ENCODE results near the gene PCAT7.
"Not testable (repeated sequence)": the region's sequence is repeated elsewhere in the genome, so short reads cannot be mapped to it uniquely, and the experiment has no call there.

PCAT7 gene

DNA sequence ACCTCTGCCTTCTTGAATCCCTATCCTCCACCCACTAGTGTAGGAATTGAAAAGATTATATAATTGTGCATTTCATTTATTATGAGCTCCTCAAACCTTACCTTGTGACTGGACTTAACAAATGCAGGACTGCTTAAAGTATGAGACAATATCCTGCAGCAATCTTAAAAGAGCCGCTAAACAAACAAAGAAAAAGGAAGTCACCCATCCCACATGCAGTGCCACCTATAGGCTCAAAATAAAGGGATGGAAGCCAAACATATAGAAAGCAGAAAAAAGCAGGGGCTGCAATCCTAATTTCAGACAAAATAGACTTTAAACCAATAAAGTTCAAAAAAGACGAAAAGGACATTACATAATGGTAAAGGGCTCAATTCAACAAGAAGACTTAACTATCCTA lies 8.7 kb downstream of the PCAT7 start:
- no peaks in the 10 kb centered on the region for H3K9me3 ChIP-seq (ENCODE audit: insufficient read depth, low read length)
- H3K4me2 ChIP-seq (ENCODE audit: low read length), result no peak overlapping the region
- H3K9ac ChIP-seq (ENCODE audit: low read length), result no peak overlapping the region
- H3K79me2 ChIP-seq (ENCODE audit: low read length), result no peaks in the 10 kb centered on the region
- H3K4me3 ChIP-seq (ENCODE audit: low read length), result no peak overlapping the region
- no peaks in the 10 kb centered on the region for H3K4me1 ChIP-seq (ENCODE audit: low read length)
- H3K27ac ChIP-seq (ENCODE audit: low read length), result no peak overlapping the region
- TF ChIP-seq EZH2phosphoT487 (IDR thresholded peaks at IDR 0.05; ENCODE audit: low read depth), result no peak
- TF ChIP-seq, protein P1, sequence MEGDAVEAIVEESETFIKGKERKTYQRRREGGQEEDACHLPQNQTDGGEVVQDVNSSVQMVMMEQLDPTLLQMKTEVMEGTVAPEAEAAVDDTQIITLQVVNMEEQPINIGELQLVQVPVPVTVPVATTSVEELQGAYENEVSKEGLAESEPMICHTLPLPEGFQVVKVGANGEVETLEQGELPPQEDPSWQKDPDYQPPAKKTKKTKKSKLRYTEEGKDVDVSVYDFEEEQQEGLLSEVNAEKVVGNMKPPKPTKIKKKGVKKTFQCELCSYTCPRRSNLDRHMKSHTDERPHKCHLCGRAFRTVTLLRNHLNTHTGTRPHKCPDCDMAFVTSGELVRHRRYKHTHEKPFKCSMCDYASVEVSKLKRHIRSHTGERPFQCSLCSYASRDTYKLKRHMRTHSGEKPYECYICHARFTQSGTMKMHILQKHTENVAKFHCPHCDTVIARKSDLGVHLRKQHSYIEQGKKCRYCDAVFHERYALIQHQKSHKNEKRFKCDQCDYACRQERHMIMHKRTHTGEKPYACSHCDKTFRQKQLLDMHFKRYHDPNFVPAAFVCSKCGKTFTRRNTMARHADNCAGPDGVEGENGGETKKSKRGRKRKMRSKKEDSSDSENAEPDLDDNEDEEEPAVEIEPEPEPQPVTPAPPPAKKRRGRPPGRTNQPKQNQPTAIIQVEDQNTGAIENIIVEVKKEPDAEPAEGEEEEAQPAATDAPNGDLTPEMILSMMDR (IDR thresholded peaks at IDR 0.05; ENCODE audit: low read depth, low read length), result peak; percentile 20; the same call in 1 of the 2 replicates
- no peak overlapping the region for H2AFZ ChIP-seq (ENCODE audit: low read depth, low read length)
- no peaks in the 10 kb centered on the region for H3K27me3 ChIP-seq (ENCODE audit: low read depth, low read length)
- no peaks in the 10 kb centered on the region for H3K36me3 ChIP-seq (replicated peaks; ENCODE audit: low read depth, low read length)
- no peaks in the 10 kb centered on the region for H4K20me1 ChIP-seq (ENCODE audit: insufficient read depth, low read length)

DNA sequence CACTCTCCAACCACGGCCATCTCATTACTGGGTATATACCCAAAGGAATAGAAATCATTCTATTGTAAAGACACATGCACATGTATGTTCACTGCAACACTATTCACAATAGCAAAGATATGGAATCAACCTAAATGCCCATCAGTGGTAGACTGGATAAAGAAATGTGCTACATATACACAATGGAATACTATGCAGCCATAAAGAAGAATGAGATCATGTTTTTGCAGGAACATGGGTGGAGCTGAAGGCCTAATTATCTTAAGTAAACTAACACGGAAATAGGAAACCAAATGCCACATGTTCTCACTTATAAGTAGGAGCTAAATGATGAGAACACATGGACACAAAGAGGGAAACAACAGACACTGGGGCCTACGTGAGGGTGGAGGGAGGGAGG lies 9.4 kb downstream of the PCAT7 start:
- H3K4me3 ChIP-seq (ENCODE audit: low read length); H3K9ac ChIP-seq (ENCODE audit: low read length); H3K27me3 ChIP-seq (ENCODE audit: low read depth, low read length); H3K9me3 ChIP-seq (ENCODE audit: insufficient read depth, low read length); H3K79me2 ChIP-seq (ENCODE audit: low read length); H3K27ac ChIP-seq (ENCODE audit: low read length); H3K4me1 ChIP-seq (ENCODE audit: low read length); H2AFZ ChIP-seq (ENCODE audit: low read depth, low read length); H3K4me2 ChIP-seq (ENCODE audit: low read length); H4K20me1 ChIP-seq (ENCODE audit: insufficient read depth, low read length); H3K36me3 ChIP-seq (replicated peaks; ENCODE audit: low read depth, low read length): not testable (repeated sequence)

DNA sequence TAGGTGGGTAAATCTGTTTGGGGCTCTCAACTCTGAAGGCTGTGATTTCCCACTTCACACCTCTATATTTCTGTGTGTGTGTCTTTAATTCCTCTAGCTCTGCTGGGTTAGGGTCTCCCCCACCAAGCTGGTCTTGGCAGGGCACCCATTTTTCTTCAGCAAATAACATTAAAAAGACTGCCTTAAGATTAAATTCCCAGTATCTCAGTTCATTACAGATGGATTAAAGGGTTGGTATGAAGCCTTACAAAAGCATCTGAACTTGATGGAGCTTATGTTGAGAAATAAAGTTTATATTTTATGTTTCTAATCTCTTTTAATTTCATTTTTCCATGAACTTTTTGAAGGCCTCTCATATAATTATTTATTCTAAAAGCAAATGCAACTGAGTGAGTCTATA lies 11.7 kb downstream of the PCAT7 start:
- Histone ChIP-seq H3K4me2 (ENCODE audit: low read length) (no peak overlapping the region), H2AFZ (ENCODE audit: low read depth, low read length) (no peak overlapping the region), H3K4me1 (ENCODE audit: low read length) (no peaks in the 10 kb centered on the region), H4K20me1 (ENCODE audit: insufficient read depth, low read length) (no peaks in the 10 kb centered on the region), H3K27ac (ENCODE audit: low read length) (no peak overlapping the region), H3K36me3 (replicated peaks; ENCODE audit: low read depth, low read length) (no peaks in the 10 kb centered on the region), H3K27me3 (ENCODE audit: low read depth, low read length) (no peaks in the 10 kb centered on the region; the same call in 1 of the 2 replicates), H3K9ac (ENCODE audit: low read length) (no peak overlapping the region), H3K4me3 (ENCODE audit: low read length) (no peak overlapping the region), H3K9me3 (ENCODE audit: insufficient read depth, low read length) (no peaks in the 10 kb centered on the region), H3K79me2 (ENCODE audit: low read length) (no peaks in the 10 kb centered on the region)
- no peak for TF ChIP-seq EZH2phosphoT487 (IDR thresholded peaks at IDR 0.05; ENCODE audit: low read depth)
- TF ChIP-seq, protein P1 (IDR thresholded peaks at IDR 0.05; ENCODE audit: low read depth, low read length), result no peak

DNA sequence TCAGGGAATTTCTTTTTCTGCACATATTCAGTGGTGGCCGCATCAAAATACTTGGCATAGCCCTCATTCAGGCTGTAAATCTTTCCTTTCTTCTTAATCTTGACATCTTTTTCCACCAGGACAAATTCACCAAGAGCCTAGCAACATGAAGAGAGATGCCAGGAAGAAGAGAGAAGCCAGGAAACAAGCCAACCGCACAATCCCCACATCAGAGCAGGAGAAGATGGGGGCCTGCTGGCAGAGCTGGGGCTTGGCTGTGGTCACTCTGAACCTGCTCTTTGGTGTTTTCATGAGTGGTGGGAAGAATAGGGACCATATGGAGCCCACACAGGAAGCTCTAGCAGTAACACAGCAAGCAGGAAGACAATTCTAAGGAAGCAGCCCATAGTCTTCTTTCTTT lies 12.4 kb downstream of the PCAT7 start:
- H3K4me1 ChIP-seq (ENCODE audit: low read length), result no peaks in the 10 kb centered on the region
- H3K27ac ChIP-seq (ENCODE audit: low read length), result no peak overlapping the region
- H3K27me3 ChIP-seq (ENCODE audit: low read depth, low read length), result peaks cover 2% of the 10 kb centered on the region; the same call in 1 of the 2 replicates
- no peaks in the 10 kb centered on the region for H3K9me3 ChIP-seq (ENCODE audit: insufficient read depth, low read length)
- no peak overlapping the region for H3K4me3 ChIP-seq (ENCODE audit: low read length)
- no peak for TF ChIP-seq EZH2phosphoT487 (IDR thresholded peaks at IDR 0.05; ENCODE audit: low read depth)
- TF ChIP-seq, protein P1 (IDR thresholded peaks at IDR 0.05; ENCODE audit: low read depth, low read length), result no peak
- no peak overlapping the region for H3K9ac ChIP-seq (ENCODE audit: low read length)
- H3K4me2 ChIP-seq (ENCODE audit: low read length), result no peak overlapping the region
- H3K79me2 ChIP-seq (ENCODE audit: low read length), result no peaks in the 10 kb centered on the region
- no peaks in the 10 kb centered on the region for H4K20me1 ChIP-seq (ENCODE audit: insufficient read depth, low read length)
- no peaks in the 10 kb centered on the region for H3K36me3 ChIP-seq (replicated peaks; ENCODE audit: low read depth, low read length)
- no peak overlapping the region for H2AFZ ChIP-seq (ENCODE audit: low read depth, low read length)

Measured in OCI-LY3 (cell line).